ENCODE measurements around the gene ACOX2. TPM values are rescaled to one million over a fixed set of nuclear protein-coding genes. Genes with fewer than 3 reads are reported as not detected.
A peak's percentile ranks its signal among the peaks of the same experiment; 100 is the strongest.
"Not testable (repeated sequence)": the region's sequence is repeated elsewhere in the genome, so short reads cannot be mapped to it uniquely, and the experiment has no call there.

The ACOX2 gene
- total RNA-seq, 1 donor from 2014 or later = 33.3 TPM

GRCh38 chr3:58544541-58544940 lies 7.6 kb upstream of the ACOX2 start:
- no peak for DNase-seq
- ATAC-seq (ENCODE audit: poor library complexity) = no peak
- intact Hi-C loops (cut with DNase I) = no loop called here

- DNase-seq (no peak), ATAC-seq (ENCODE audit: poor library complexity) (no peak)
- intact Hi-C loops (cut with DNase I) = no loop called here
Observed at GRCh38 chr3:58540176-58540858, 3.3 kb upstream of the ACOX2 start.

GRCh38 chr3:58539626-58540025 lies 2.6 kb upstream of the ACOX2 start:
- intact Hi-C loops (cut with DNase I) = no loop called here

GRCh38 chr3:58537412-58538301 lies 667 bp upstream of the ACOX2 start:
- ATAC-seq (ENCODE audit: poor library complexity) = no peak
- intact Hi-C loops (cut with DNase I) = no loop called here

More at GRCh38 chr3:58539626-58540025, 2.6 kb upstream of the ACOX2 start:
- no peak for DNase-seq
- ATAC-seq (ENCODE audit: poor library complexity) = no peak

GRCh38 chr3:58535531-58536500 lies 1.2 kb downstream of the ACOX2 start:
- no peak for DNase-seq
- peak; percentile 1 for ATAC-seq (ENCODE audit: poor library complexity)
- intact Hi-C loops (cut with DNase I) = no loop called here

More at GRCh38 chr3:58537412-58538301, 667 bp upstream of the ACOX2 start:
- DNase-seq = no peak

- ATAC-seq (ENCODE audit: poor library complexity) (no peak), DNase-seq (no peak)
- intact Hi-C loops (cut with DNase I) = loop anchor here (5.0 kb wide), 1 partner anchor 43 kb away; the partner anchor contains the start of gene KCTD6
Observed at GRCh38 chr3:58534592-58535494, 2.1 kb downstream of the ACOX2 start.

GRCh38 chr3:58532794-58533220 lies 4.2 kb downstream of the ACOX2 start:
- DNase-seq (peak; percentile 85), ATAC-seq (ENCODE audit: poor library complexity) (peak; percentile 57)
- intact Hi-C loops (cut with DNase I) = loop anchor here (5.0 kb wide), 1 partner anchor 41 kb away; the partner anchor contains the start of gene KCTD6

- intact Hi-C loops (cut with DNase I) = loop anchor here (5.0 kb wide), 1 partner anchor 40 kb away; the partner anchor contains the start of gene KCTD6
- ATAC-seq (ENCODE audit: poor library complexity) (no peak), DNase-seq (no peak)
Observed at GRCh38 chr3:58531956-58532355, 5.0 kb downstream of the ACOX2 start.

GRCh38 chr3:58531555-58531954 lies 5.4 kb downstream of the ACOX2 start:
- intact Hi-C loops (cut with DNase I) = loop anchor here (5.0 kb wide), 1 partner anchor 39 kb away; the partner anchor contains the start of gene KCTD6
- DNase-seq = no peak
- no peak for ATAC-seq (ENCODE audit: poor library complexity)

GRCh38 chr3:58530354-58530865 lies 6.6 kb downstream of the ACOX2 start:
- DNase-seq (no peak), ATAC-seq (ENCODE audit: poor library complexity) (no peak)
- intact Hi-C loops (cut with DNase I) = loop anchor here (5.0 kb wide), 1 partner anchor 38 kb away; the partner anchor contains the start of gene KCTD6

GRCh38 chr3:58529516-58530353 lies 7.3 kb downstream of the ACOX2 start:
- intact Hi-C loops (cut with DNase I) = loop anchor here (5.0 to 10.0 kb wide), 2 partner anchors 37 to 345 kb away; partner anchors contain the start of gene KCTD6
- DNase-seq (no peak), ATAC-seq (ENCODE audit: poor library complexity) (no peak)

GRCh38 chr3:58528629-58529028 lies 8.4 kb downstream of the ACOX2 start:
- ATAC-seq (ENCODE audit: poor library complexity) = peak; percentile 61
- peak; percentile 62 for DNase-seq
- intact Hi-C loops (cut with DNase I) = loop anchor here (10.0 kb wide), 1 partner anchor 344 kb away; no protein-coding TSS in a partner anchor

- not testable (repeated sequence) for ATAC-seq (ENCODE audit: poor library complexity); DNase-seq
- intact Hi-C loops (cut with DNase I) = loop anchor here (10.0 kb wide), 1 partner anchor 343 kb away; no protein-coding TSS in a partner anchor
Observed at GRCh38 chr3:58527440-58527839, 9.6 kb downstream of the ACOX2 start.

- intact Hi-C loops (cut with DNase I) = loop anchor here (10.0 kb wide), 1 partner anchor 342 kb away; no protein-coding TSS in a partner anchor
- ATAC-seq (ENCODE audit: poor library complexity) = no peak
- no peak for DNase-seq
Observed at GRCh38 chr3:58526515-58526957, 10.5 kb downstream of the ACOX2 start.

GRCh38 chr3:58524326-58524888 lies 12.6 kb downstream of the ACOX2 start:
- intact Hi-C loops (cut with DNase I) = loop anchor here (10.0 kb wide), 1 partner anchor 340 kb away; no protein-coding TSS in a partner anchor
- ATAC-seq (ENCODE audit: poor library complexity) (no peak), DNase-seq (no peak)

Data from Right ventricle myocardium superior (tissue), 1 donor.